ENCODE measurements around the gene DEGS2.

GRCh38 chr14:100137173-100137572 is 22.3 kb downstream of the DEGS2 start:
- TF ChIP-seq, protein P1, sequence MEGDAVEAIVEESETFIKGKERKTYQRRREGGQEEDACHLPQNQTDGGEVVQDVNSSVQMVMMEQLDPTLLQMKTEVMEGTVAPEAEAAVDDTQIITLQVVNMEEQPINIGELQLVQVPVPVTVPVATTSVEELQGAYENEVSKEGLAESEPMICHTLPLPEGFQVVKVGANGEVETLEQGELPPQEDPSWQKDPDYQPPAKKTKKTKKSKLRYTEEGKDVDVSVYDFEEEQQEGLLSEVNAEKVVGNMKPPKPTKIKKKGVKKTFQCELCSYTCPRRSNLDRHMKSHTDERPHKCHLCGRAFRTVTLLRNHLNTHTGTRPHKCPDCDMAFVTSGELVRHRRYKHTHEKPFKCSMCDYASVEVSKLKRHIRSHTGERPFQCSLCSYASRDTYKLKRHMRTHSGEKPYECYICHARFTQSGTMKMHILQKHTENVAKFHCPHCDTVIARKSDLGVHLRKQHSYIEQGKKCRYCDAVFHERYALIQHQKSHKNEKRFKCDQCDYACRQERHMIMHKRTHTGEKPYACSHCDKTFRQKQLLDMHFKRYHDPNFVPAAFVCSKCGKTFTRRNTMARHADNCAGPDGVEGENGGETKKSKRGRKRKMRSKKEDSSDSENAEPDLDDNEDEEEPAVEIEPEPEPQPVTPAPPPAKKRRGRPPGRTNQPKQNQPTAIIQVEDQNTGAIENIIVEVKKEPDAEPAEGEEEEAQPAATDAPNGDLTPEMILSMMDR (IDR thresholded peaks at IDR 0.05) = no peak
- no peak for TF ChIP-seq POLR2A (IDR thresholded peaks at IDR 0.05)
